ENCODE results near the gene MT4.
A peak's percentile ranks its signal among the peaks of the same experiment; 100 is the strongest.

Gene MT4

DNA sequence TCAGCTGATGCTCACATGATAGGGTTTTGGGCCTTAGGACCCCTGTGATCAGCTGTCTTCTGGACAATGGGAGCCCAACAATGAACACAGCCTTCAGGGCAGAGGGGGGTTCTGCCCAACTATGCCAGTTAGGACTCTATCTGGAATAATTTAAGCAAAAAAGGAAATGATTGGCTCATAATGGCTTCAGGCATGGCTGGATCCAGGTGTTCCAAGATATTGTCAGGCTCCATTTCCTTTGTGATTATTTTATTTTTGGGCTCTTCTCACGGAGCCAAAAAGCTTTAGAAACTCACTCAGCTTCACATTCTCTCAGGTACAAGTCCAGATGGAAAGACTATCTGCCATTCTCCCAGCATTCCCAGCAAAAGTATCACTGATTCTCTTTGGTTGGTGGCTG, 40.6 kb downstream of the MT4 start:
- DNase-seq (ENCODE audit: low spot score) = no peak

DNA sequence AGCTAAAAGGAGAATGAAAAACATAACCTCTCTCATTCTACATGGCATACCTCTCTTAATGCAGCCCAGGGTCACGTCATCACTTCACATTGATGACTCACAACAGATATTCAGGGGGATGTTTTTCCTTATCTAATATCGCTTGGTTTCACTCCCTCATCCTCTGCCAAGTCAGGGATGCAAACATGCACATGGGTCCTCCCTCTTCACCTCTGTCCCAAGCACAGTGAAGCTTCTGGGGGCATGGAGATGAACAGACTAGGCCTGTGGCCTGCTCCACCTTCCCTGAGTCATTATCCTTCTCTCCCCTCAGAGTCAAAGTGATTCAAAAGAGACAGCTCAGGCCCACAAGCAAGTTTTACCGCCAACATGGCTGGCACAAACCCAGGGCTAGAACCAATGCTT, 41.2 kb downstream of the MT4 start:
- DNase-seq (ENCODE audit: low spot score) = peak; percentile 91

DNA sequence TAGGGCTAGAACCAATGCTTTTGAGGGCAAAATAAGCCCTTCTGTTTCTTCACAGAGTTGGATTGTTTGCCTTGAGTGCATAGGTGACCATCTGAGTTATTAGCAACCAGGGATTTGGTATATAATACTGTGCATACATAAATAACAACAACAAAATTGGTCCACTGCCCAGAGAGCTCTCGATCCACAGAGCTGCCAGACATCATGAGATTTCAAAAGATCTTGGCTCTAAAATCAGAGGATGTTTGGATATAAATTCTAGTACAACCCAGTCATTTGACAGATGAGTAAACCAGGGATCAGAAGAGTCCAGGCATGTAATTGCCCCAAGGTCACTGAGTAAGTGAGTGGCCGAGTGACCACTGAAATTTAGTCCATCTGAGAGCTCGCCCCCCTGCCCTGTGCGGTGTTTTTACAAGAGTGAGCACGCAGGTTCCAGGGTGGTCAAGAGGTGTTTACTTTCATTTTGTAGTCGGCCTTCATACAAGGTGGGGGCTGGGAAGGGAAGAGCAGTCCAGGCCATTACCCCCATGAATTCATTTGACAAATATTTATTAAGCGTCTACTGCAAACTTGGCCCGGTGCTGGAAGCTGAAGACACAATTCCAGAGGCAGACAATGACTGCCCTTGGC, 41.7 kb downstream of the MT4 start:
- DNase-seq (ENCODE audit: low spot score) = peak; percentile 96

DNA sequence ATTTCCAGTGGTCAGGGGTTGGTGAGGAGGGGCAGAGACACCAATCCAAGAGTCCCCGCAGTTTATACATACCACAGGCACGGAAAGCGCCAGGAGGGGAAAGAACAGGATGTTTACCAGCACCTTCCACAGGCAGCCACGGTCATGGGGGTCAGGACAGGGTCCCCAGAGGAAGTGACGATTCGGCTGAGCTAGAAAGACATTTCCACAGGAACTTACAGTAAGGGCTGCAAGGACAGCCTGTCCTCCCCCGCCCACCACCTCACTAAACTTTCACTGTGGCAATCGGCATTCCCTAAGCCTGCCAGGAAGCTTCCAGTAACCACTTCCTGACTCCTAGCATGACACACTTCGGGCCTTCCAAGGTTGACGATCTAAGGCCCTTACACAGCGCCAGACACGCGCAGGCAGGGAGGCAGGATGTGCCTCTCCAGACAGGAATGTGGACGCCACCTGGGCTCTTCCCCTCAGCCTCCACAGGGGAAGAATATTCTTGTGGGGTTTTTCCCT, 42.3 kb downstream of the MT4 start:
- peak; percentile 100 for DNase-seq (ENCODE audit: low spot score)

DNA sequence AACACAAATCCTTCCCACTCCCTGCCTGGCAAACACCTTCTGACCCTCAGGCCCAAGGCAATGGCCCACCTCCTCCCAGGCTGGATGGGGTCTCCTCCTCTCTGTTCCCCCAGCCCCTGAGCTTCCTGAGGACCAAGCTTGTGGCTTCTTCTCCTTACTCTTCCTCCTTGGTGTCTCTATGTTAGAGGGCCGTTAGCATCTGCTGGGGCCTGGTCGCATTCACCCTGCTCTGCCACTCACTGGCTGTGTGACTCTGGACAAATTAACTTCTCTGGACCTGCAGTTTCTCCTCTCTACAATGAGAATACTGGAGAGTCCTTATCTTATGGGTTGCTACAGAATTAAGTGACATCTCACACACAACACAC, 42.8 kb downstream of the MT4 start:
- DNase-seq (ENCODE audit: low spot score) = no peak

DNA sequence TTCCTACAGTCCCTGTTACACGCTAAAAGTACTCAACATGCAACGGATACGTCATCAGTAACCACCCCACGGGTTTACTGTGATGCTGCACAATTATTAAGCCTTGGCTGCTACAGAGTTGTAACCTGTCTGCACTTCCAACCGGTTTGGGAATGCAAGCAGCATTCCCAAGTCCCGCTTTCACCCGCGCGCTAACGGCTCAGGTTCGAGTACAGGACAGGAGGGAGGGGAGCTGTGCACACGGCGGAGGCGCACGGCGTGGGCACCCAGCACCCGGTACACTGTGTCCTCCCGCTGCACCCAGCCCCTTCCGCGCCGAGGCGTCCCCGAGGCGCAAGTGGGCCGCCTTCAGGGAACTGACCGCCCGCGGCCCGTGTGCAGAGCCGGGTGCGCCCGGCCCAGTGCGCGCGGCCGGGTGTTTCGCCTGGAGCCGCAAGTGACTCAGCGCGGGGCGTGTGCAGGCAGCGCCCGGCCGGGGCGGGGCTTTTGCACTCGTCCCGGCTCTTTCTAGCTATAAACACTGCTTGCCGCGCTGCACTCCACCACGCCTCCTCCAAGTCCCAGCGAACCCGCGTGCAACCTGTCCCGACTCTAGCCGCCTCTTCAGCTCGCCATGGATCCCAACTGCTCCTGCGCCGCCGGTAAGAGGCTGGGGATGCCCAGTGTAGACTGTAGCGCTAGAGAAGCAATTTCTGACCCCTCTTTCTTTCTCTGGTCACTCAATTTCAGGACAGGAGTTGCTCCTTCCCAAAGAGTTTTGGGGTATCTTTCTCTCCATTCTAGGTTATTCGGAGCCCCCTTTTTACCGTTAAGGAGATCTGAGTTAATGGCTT, 43.4 kb downstream of the MT4 start, which contains the start of gene MT2A:
Gene MT2A, plus strand, starts transcription at position 542 of the 833 bp plus-strand sequence. Its CDS starts 72 bp downstream, at position 614.
- peak; percentile 98 for DNase-seq (ENCODE audit: low spot score)

DNA sequence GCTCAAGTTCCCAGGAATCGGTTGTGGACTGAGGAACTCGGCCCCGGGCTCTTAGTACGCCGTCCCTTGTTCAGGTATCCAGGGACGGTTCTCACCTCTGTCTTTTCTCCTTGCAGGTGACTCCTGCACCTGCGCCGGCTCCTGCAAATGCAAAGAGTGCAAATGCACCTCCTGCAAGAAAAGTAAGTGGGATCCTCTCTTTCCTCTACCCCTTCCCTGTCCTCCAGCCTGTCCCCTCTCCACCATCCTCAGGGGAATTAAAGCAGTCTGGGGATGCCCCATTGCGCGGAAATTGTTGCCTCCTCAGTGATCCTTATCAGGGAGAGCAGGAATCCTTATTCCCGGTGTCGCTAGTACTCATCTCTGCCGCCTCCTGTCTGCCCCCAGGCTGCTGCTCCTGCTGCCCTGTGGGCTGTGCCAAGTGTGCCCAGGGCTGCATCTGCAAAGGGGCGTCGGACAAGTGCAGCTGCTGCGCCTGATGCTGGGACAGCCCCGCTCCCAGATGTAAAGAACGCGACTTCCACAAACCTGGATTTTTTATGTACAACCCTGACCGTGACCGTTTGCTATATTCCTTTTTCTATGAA, 44.1 kb downstream of the MT4 start:
- DNase-seq (ENCODE audit: low spot score) = peak; percentile 46

DNA sequence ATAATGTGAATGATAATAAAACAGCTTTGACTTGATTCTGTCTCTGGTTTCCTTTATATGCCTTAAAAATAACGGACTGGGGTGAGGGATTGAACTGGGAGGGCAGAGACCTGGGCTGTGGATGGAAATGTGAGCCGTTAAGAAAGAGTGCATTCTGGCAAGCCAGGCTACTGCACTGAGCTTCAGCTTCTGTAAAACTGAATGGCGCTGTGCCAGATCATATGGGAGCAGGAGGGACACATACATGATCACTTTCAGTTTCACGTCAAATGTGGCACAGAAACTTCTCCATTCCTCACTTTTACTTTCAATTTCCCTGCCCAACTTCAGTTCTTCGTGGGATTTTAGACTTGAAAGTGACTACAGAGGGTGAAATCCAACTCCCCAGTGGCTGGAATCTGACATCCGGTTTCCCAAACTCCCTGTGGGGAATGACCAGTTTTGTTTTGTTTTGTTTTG, 44.6 kb downstream of the MT4 start:
- DNase-seq (ENCODE audit: low spot score) = peak; percentile 89

DNA sequence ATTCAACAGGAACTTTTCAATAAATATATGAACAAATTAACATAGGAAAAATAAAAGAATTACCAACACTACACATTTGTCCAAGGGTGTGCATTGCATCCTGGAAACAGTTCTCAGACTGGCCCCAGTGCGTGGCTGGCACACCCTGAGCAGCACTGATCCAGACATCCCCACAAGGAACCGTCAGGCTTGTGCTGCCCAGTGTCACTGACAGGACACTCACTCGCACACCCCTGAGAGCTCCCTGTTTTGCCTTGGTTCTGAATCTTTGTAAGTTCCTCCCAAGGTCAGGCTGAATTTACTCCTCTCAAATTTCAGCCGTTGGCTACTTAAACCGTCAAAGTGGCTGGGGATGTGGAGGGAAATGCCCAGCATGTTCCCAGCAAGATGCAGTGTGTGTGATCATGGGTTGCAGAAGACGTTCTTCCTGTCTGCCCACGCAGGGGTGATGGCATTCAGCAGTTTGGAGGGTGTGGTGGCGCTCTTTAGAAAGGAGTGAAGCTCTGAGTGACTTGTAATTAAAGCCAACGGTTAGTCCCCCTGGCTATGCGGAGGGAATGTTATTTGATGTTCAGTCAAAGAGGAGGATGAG, 45.2 kb downstream of the MT4 start:
- DNase-seq (ENCODE audit: low spot score) = peak; percentile 97

DNA sequence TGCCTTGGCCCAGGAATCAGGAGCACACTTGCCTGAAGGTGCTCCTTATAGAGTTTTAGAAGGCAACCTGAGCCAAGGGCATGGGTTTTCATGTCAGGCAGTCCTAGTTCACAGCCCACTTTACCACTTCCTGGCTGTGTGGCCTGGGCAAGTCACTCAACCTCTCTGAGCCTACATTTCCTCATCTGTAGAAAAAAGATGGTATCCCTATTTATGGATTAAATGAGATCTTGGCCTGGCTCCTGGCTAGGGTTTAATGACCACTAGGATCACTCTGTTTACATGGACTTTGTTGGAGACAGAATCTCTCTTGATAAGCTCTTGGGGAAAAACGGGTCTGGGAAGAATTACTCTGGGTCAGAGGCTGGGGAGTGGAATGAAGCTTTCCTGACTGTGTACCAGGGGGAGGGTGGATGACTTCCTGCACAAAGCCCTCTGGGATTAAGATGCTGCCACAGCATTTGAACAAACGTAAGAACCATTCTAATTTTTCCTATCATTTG, 45.8 kb downstream of the MT4 start:
- DNase-seq (ENCODE audit: low spot score) = no peak

DNA sequence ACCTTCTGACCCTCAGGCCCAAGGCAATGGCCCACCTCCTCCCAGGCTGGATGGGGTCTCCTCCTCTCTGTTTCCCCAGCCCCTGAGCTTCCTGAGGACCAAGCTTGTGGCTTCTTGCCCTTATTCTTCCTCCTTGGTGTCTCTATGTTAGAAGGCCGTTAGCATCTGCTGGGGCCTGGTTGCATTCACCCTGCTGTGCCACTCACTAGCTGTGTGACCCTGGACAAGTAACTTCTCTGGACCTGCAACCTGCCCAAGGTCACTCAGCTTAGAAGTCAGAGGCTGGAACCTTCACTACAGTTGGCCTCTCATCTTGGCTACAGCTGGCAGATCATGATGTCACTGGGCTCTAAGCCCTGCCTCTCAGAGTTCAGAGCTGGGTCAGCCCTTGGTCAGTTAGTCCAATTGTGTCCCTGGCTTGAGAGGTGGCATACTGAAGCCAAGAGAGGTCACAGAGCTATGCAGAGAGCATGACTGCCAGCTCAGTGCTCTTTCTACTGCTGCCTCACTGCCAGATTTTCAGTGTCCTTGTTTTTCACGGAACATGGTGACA, 46.5 kb downstream of the MT4 start:
- DNase-seq (ENCODE audit: low spot score) = peak; percentile 95

DNA sequence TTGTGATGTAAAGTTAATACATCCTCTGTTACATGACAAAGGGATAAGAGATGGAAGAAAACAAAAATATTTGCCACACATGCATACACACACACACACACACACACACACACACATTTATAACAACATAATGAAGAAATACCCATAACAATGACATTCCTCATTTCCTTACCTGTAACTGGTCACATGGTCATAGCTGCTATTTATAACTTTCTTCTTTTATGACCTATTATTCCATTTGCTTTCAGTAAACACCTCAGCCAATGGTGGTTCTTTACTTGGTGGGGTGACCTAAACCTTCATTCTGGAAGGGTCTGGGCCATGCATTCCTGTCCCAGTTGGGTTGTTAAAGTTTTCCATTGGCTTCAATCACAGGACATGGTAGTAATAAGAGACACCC, 48.8 kb downstream of the MT4 start:
- peak; percentile 88 for DNase-seq (ENCODE audit: low spot score)

DNA sequence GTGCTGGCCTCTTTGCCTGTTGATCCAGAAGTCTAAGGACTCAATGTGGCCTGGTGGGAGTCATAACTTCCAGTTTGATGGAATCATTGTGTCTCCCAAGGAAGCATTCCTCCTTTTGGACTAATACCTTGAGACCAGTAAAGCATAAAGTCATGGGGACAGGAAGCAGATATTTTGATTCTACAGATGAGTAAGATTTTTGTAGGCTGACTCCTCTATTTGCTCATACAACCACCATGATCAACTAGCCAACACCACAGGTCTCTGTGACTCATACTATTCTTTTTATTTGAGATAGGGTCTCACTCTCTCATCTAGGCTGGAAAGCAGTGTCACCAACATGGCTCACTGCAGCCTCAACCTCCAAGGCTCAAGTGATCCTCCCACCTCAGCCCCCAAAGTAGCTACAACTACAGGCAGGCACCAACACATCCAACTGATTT, 49.7 kb downstream of the MT4 start:
- peak; percentile 98 for DNase-seq (ENCODE audit: low spot score)

DNA sequence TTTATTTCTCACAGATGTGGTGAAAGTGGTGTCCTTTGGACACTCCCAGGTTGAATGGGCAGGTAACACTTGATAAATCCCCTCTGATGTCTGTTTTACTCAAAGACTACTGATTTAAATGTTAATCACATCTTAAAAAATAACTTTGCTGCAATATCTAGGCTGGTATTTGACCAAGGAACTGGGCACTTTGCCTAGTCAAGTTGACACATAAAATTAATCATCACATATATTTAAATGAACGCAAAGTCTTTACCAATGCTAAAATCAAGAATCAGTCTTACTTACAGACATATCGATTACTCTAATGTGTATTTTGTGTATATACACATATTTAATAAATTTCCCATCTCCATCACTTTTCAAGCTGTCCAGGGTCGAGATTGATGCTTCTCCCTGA, 50.5 kb downstream of the MT4 start:
- peak; percentile 82 for DNase-seq (ENCODE audit: low spot score)

DNA sequence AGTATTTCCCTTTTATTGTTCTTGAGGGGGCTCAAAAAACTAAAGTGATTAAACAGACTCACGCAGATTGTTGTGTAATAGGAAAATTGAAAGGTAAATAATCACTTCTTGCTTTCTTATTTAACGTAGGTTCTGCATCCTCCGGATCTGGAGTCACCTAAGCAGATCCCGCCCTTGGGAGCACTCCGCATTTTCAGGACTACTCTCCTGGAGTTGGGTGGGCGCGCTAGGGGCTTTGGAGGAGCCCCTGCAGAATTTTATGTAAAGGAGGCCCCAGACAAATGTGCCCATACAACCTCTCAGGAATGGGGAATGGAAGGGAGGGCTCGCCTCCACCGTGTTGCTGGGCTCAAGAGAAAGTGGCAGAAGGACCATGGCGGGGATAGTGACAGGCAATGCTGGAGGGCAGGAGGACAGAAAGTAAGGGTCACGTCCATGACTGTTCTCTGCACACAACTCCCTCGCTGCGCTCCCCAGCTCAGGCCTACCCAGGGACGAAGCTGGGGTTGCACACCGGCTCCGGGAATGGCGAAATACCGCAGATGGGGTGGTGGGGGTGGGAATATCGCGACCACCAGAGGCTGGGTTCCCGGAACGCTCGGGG, 51.8 kb downstream of the MT4 start:
- peak; percentile 25 for DNase-seq (ENCODE audit: low spot score)

DNA sequence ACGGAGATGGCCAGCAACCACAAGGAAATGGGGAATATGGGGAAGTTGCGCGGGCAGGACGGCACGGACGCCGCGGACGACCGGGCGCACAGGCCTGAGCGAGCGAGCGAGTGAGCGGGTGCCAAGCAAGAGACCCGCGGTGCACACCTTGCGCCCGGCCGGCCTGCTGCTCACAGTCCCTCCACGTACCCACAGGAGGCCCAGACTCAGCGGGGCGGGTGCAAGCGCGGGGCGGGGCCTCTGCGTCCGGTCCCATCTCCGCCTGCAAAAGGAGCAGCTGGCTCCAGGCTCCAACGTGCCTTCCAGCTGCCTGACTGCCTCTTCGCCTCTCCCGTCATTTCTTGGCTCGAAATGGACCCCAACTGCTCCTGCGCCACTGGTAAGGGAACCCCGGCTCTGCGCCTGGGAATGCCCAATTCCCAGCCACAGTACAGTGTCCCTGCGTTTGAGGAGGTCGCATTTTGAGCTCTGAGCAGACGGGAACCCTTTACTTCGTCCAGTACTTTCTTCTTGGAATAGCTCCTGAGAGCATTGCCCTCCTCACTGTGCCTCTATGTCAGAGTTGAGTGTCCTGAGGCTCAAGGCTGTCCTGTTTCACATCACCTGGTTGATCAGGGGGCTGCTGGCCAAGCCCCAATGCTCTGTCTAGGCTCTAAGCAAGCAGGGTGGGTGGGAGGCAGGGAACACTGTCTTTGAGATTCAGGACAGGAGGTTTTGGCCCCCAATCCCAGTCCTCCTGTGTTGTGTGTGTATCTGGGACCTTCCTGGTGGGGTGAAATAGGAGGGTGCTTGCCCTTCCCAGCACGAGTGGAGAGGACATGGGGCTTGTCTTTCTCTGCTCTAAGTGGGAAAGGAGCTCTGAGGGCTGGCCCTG, 52.6 kb downstream of the MT4 start:
- DNase-seq (ENCODE audit: low spot score) = peak; percentile 84

DNA sequence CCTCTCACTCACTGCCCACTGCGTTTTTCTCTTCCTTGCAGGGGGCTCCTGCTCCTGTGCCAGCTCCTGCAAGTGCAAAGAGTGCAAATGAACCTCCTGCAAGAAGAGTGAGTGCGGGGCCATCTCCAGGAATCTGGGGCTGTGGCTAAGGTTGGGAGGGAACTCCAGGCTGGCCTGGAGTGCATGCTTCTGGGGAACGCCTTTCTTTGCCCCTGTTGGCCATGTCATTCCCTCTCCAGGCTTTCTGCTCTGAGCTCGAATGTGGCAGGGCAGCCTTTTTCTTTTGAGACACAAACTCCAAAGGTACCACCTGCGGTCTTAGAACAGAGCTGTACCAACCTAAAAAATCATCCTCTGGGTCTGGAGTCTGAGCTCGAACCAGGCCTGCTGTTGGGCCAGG, 53.3 kb downstream of the MT4 start:
- DNase-seq (ENCODE audit: low spot score) = peak; percentile 11
